ENCODE data around the gene RBMS2. TPM values are rescaled to one million over a fixed set of nuclear protein-coding genes. Genes with fewer than 3 reads are reported as not detected.
A peak's percentile ranks its signal among the peaks of the same experiment; 100 is the strongest.

The RBMS2 gene
- total RNA-seq, 4 donors from 2014 or later, result 22.8 to 39.0 (median 31.8) TPM

DNA sequence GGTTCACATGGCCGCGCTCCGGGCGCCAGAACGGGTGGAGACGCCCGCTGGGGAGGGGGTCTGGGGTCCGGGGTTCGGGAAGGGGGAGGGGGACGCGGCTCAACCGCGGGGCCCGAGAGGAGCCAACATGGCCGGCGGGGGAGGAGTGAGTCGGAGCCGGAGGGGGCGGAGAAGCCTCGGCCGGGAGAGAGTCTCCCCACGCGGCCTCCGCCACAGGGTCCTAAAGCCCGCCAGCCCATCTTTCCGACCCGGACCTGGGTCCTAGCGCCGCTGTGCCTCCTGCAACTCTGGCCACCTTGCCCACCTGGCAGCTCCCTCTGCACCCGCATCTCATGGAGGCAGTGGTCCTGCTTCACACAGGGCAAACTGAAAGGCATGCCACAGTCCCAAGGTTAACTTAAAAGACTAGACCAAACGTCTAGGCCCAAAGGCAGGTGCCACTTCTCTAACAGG, 108.6 kb downstream of the RBMS2 start, which contains the start of gene BAZ2A:
Gene BAZ2A (minus strand): TSS at position 147 of the 453 bp plus-strand sequence. CDS start 12,796 bp downstream, outside the sequence.
- WGBS, 2 donors, result 0 to 3% methylated on average over 3 to 6 of the region's 31 CpGs
- TF ChIP-seq POLR2A (IDR thresholded peaks at IDR 0.05), result peak in 1 of 2 donors; percentile 46
- TF ChIP-seq EP300 (IDR thresholded peaks at IDR 0.05), result peak; percentile 24 to 64
- TF ChIP-seq, protein P1, sequence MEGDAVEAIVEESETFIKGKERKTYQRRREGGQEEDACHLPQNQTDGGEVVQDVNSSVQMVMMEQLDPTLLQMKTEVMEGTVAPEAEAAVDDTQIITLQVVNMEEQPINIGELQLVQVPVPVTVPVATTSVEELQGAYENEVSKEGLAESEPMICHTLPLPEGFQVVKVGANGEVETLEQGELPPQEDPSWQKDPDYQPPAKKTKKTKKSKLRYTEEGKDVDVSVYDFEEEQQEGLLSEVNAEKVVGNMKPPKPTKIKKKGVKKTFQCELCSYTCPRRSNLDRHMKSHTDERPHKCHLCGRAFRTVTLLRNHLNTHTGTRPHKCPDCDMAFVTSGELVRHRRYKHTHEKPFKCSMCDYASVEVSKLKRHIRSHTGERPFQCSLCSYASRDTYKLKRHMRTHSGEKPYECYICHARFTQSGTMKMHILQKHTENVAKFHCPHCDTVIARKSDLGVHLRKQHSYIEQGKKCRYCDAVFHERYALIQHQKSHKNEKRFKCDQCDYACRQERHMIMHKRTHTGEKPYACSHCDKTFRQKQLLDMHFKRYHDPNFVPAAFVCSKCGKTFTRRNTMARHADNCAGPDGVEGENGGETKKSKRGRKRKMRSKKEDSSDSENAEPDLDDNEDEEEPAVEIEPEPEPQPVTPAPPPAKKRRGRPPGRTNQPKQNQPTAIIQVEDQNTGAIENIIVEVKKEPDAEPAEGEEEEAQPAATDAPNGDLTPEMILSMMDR (IDR thresholded peaks at IDR 0.05), result peak in 1 of 5 experiments; percentile 30
- Histone ChIP-seq H3K4me1 (peaks cover 0 to 72% (median 51%) of the 10 kb centered on the region in 4 donors), H3K27me3 (no peaks in the 10 kb centered on the region), H3K27ac (peak within 1 kb of the TSS; percentile 93 to 99 (median 96)), H3K4me3 (peak within 1 kb of the TSS; percentile 96 to 100 (median 98)), H3K9me3 (no peaks in the 10 kb centered on the region), H3K36me3 (no peaks in the 10 kb centered on the region)
- DNase-seq (ENCODE audit: low spot score in 2 of 2), result peak; percentile 72 to 81

DNA sequence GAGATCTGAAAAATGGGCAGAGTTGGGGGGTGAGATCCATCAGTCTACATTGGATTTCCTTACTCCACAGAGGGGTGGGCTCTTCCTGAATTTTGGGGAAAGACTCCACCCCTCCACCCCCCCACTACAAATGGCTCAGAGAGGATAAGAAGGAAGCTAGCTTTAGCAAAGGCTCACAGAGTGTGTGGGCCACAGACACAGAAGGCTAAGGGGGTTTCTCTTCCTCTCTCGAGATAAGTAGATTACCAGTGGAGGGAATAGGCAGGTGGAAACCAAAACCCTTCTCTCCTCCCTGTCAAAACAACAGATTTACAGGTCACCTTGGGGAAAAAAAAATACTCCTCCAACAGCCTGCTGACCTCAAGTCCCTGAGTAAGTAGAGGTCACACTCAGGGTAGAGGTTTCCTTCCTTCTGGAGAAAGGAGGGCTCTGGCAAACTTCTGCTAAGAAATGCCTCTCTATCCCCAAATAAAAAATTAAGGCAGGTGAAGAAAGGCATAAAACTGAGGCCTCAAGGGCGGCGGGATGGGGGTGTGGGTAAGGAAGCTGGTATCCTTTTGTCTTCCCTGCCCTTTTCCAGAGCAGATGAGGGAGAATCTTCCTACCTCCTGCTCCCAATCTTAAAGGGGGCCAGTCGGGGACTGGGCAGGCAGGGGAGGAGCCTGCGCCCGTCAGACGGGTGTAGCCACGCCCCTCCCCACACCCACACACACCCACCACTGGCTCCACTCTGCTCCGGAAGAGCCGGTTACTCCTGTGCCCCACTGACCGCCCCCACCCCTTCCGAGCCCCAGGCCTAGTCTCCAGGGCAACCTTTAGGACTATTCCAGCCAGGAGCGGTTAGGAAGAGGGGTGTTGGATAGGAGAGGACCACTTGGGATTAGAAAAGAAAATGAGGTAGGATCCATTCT, 110.4 kb downstream of the RBMS2 start:
- Histone ChIP-seq H3K27ac (peak overlapping the region; percentile 61 to 99 (median 97)), H3K9me3 (no peaks in the 10 kb centered on the region), H3K4me1 (peaks cover 0 to 57% (median 48%) of the 10 kb centered on the region in 4 donors), H3K36me3 (no peaks in the 10 kb centered on the region), H3K27me3 (no peaks in the 10 kb centered on the region), H3K4me3 (peak overlapping the region in 3 of 4 donors; percentile 0 to 80 (median 31))
- 4 to 5% methylated on average over 13 of the region's 13 CpGs for WGBS, 2 donors
- TF ChIP-seq, protein P1 (IDR thresholded peaks at IDR 0.05), result no peak
- TF ChIP-seq EP300 (IDR thresholded peaks at IDR 0.05) (peak in 1 of 2 donors; percentile 15), POLR2A (IDR thresholded peaks at IDR 0.05) (peak in 1 of 2 donors; percentile 38)
- DNase-seq (ENCODE audit: low spot score in 2 of 2), result peak; percentile 48 to 64

- 24 to 29% methylated on average over 4 of the region's 4 CpGs for WGBS, 2 donors
- peak overlapping the region in 3 of 4 donors; percentile 0 to 80 (median 75) for H3K4me3 ChIP-seq
Observed at GRCh38 chr12:56632701-56633467, 111.3 kb downstream of the RBMS2 start.

DNA sequence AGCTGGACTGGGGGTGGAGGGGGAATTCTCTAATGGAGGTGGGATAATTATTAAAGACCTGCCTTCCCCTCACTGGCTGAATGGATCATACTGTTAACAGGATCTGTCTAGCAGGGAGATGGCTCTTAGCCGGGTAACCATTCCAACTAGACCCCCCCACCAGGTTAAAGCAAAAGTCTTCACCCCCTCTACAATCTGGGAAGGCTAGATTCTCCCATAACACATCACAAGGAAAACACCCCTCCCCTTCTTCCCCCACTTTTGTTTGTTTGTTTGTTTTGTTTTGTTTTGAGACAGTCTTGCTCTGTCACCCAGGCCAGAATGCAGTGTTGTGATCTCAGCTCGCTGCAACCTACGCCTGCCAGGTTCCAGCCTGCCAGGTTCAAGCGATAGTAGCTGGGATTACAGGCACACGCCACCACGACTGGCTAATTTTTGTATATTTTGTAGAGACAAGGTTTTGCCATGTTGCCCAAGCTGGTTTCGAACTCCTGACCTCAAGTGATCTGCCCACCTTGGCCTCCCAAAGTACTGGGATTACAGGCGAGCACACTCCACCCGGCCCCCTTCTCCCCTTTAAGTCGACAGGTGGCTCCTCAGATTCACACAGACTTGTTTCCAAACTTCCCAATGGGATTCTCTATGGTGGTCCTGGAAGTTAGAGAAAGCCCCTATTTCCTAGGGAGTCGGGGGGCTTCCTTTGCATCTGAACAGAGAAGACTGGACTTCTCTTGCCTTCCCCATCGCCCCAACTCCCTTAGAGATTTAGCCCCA, 112.0 kb downstream of the RBMS2 start:
- H3K4me3 ChIP-seq, result peak overlapping the region; percentile 75 to 84 (median 78)

More at GRCh38 chr12:56632701-56633467, 111.3 kb downstream of the RBMS2 start:
- Histone ChIP-seq H3K36me3 (peaks cover under 1 to 4% (median 3%) of the 10 kb centered on the region in 3 donors), H3K4me1 (peaks cover 0 to 57% (median 48%) of the 10 kb centered on the region in 4 donors), H3K27me3 (no peaks in the 10 kb centered on the region), H3K27ac (peak overlapping the region; percentile 96 to 99 (median 97)), H3K9me3 (no peaks in the 10 kb centered on the region)
- no peak for DNase-seq (ENCODE audit: low spot score in 2 of 2)
- TF ChIP-seq, protein P1 (IDR thresholded peaks at IDR 0.05), result no peak
- TF ChIP-seq POLR2A (IDR thresholded peaks at IDR 0.05), result no peak
- no peak for TF ChIP-seq EP300 (IDR thresholded peaks at IDR 0.05)

More for the DNA sequence above, 112.0 kb downstream of the RBMS2 start:
- no peak for DNase-seq (ENCODE audit: low spot score in 2 of 2)
- TF ChIP-seq EP300 (IDR thresholded peaks at IDR 0.05), result no peak
- TF ChIP-seq, protein P1 (IDR thresholded peaks at IDR 0.05), result no peak
- TF ChIP-seq POLR2A (IDR thresholded peaks at IDR 0.05), result no peak
- WGBS, 2 donors, result 44% methylated on average over 12 of the region's 12 CpGs
- H3K9me3 ChIP-seq, result no peaks in the 10 kb centered on the region
- H3K27me3 ChIP-seq, result no peaks in the 10 kb centered on the region
- H3K36me3 ChIP-seq, result peaks cover 6 to 12% (median 7%) of the 10 kb centered on the region in 3 donors
- H3K4me1 ChIP-seq, result peaks cover 0 to 58% (median 43%) of the 10 kb centered on the region in 4 donors
- H3K27ac ChIP-seq, result peak overlapping the region; percentile 96 to 99 (median 97)

Measured in tibial nerve (tissue), 4 donors.